ENCODE data around the gene PAQR7.
"Not testable (repeated sequence)": the region's sequence is repeated elsewhere in the genome, so short reads cannot be mapped to it uniquely, and the experiment has no call there.

PAQR7 gene

DNA sequence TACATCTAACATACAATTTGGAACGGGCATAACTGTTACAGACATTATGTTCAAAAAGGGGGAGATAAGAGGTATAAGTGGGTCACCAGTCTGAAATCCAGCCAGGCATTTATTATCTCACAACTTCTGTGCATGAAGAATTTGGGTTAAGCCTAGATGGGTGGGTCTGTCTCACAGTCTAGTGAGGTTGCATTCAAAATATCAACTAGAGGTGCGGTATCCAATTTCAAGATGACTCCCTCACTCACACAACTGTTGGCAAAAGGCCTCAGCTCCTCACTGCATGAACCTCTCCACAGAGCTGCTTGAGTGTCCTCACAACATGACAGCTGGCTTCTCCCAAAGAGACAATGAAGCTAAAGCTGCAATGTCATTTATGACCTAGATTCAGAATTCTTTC lies 21.0 kb downstream of the PAQR7 start:
- Mint-ChIP-seq H3K36me3 (ENCODE audit: low read depth) (peaks cover 5% of the 10 kb centered on the region), H3K4me1 (peaks cover 18% of the 10 kb centered on the region), H3K9me3 (no peaks in the 10 kb centered on the region), H3K4me3 (no peak overlapping the region), H3K27ac (peak overlapping the region in 1 of 3 experiments; percentile 3), H3K27me3 (ENCODE audit: low read depth) (peaks cover 4% of the 10 kb centered on the region)
- TF ChIP-seq, protein P1, sequence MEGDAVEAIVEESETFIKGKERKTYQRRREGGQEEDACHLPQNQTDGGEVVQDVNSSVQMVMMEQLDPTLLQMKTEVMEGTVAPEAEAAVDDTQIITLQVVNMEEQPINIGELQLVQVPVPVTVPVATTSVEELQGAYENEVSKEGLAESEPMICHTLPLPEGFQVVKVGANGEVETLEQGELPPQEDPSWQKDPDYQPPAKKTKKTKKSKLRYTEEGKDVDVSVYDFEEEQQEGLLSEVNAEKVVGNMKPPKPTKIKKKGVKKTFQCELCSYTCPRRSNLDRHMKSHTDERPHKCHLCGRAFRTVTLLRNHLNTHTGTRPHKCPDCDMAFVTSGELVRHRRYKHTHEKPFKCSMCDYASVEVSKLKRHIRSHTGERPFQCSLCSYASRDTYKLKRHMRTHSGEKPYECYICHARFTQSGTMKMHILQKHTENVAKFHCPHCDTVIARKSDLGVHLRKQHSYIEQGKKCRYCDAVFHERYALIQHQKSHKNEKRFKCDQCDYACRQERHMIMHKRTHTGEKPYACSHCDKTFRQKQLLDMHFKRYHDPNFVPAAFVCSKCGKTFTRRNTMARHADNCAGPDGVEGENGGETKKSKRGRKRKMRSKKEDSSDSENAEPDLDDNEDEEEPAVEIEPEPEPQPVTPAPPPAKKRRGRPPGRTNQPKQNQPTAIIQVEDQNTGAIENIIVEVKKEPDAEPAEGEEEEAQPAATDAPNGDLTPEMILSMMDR (IDR thresholded peaks at IDR 0.05; ENCODE audit: unreplicated experiment in 3 of 3) = no peak

DNA sequence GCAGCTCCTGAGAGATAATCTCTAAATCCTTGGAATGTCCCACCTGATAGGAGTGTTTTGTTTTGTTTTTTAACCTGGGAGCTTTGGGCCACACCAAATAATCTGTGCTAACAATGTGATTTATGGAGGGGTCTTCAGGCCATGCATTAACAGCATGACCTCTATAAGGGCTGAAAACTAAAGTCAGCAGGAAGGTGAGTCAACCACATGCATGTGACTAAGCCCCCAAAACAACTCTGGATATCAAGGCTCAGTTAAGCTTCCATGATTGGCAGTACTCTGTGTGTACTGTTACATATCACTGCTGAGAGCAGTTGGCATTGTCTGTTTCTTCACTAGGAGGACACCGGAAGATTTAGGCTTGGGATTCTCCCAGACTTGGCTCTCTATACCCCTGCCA lies 27.0 kb downstream of the PAQR7 start:
- TF ChIP-seq, protein P1 (IDR thresholded peaks at IDR 0.05; ENCODE audit: unreplicated experiment in 3 of 3) = no peak
- Mint-ChIP-seq H3K27me3 (ENCODE audit: low read depth) (no peaks in the 10 kb centered on the region), H3K4me3 (no peak overlapping the region), H3K27ac (no peak overlapping the region), H3K9me3 (no peaks in the 10 kb centered on the region), H3K36me3 (ENCODE audit: low read depth) (peaks cover 5% of the 10 kb centered on the region), H3K4me1 (no peaks in the 10 kb centered on the region)

DNA sequence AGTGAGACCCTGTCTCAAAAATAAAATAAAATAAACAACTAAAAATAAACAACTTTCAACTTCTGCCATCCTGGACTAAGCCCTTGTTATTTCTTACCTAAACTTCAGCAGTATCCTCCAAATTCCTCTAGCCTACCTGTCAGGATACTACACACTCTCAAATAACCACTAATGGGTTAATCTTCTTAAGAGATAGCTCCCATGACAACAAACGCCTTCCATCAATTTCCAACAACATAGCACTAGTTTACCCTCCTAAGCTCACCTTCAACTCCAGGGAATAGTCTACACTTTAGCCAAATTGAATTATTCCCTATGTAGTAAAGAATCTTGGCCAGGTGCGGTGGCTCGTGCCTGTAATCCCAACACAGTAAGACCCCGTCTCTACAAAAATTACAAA lies 27.6 kb downstream of the PAQR7 start:
- no peak overlapping the region for H3K27ac Mint-ChIP-seq
- peaks cover 5% of the 10 kb centered on the region for H3K36me3 Mint-ChIP-seq (ENCODE audit: low read depth)
- H3K4me1 Mint-ChIP-seq = no peaks in the 10 kb centered on the region
- TF ChIP-seq, protein P1 (IDR thresholded peaks at IDR 0.05; ENCODE audit: unreplicated experiment in 3 of 3) = no peak
- H3K9me3 Mint-ChIP-seq = no peaks in the 10 kb centered on the region
- H3K4me3 Mint-ChIP-seq = no peak overlapping the region
- H3K27me3 Mint-ChIP-seq (ENCODE audit: low read depth) = no peaks in the 10 kb centered on the region

DNA sequence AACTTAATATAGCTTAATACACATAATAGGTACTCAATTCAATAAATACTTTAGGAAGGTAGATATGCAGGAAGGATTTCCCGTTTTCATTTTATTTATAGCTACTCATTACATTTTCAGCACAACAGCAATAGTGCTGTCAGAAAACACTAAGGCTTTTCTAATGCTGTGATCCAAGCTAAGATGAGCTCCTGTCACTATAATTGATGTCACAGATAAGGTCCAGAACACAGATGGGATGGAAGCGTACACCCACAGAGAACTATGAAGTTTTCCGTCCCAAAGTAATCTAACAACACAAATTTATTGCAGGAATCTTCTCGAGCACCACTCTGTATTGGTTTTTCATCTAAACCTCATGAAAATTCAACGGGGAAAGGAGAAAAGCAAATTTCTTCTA lies 29.8 kb downstream of the PAQR7 start:
- H3K27ac Mint-ChIP-seq = peak overlapping the region in 1 of 3 experiments; percentile 45
- no peaks in the 10 kb centered on the region for H3K27me3 Mint-ChIP-seq (ENCODE audit: low read depth)
- H3K4me1 Mint-ChIP-seq = no peaks in the 10 kb centered on the region
- no peaks in the 10 kb centered on the region for H3K9me3 Mint-ChIP-seq
- peaks cover 5% of the 10 kb centered on the region for H3K36me3 Mint-ChIP-seq (ENCODE audit: low read depth)
- TF ChIP-seq, protein P1 (IDR thresholded peaks at IDR 0.05; ENCODE audit: unreplicated experiment in 3 of 3) = no peak
- no peak overlapping the region for H3K4me3 Mint-ChIP-seq

DNA sequence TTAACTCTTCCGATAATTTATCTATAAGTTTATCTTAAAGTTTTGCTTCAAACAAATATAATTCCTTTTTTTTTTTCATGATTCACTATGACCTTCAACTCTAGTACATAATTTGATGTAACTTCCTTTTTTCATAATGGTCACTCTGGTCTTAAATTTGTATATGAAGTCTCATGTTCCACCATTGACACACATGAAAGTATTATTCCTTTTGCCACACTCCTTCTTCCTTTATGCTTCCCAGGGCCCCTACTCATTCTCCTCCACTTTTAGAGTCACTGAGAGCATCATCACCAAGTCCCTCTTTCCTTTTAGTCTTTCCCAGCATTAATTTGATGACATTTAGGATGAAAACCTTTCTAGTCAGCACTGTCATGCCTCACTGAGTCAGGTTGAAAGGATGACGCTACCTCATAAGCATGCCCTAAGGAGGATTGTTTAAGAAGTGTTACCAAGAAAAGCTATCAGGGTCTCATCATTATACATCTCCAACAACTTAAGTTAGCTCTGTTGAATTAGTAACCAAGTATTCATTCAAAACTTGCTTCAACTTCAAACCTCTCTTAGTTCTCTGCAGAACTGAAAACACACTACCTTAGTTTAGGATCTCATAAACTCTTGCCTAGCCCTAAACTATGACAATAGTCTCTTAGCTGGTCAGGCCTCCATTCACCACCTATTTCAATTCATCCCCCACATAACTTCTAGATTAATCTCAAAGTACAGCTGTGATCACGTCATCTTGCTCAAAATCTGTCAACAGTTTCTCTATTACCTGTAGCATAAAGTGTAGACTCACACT lies 30.8 kb downstream of the PAQR7 start:
- Mint-ChIP-seq H3K9me3 (no peaks in the 10 kb centered on the region), H3K27ac (peak overlapping the region in 2 of 3 experiments; percentile 26 to 45), H3K36me3 (ENCODE audit: low read depth) (peaks cover 8% of the 10 kb centered on the region), H3K4me3 (no peak overlapping the region), H3K4me1 (no peaks in the 10 kb centered on the region), H3K27me3 (ENCODE audit: low read depth) (no peaks in the 10 kb centered on the region)
- TF ChIP-seq, protein P1 (IDR thresholded peaks at IDR 0.05; ENCODE audit: unreplicated experiment in 3 of 3) = no peak

DNA sequence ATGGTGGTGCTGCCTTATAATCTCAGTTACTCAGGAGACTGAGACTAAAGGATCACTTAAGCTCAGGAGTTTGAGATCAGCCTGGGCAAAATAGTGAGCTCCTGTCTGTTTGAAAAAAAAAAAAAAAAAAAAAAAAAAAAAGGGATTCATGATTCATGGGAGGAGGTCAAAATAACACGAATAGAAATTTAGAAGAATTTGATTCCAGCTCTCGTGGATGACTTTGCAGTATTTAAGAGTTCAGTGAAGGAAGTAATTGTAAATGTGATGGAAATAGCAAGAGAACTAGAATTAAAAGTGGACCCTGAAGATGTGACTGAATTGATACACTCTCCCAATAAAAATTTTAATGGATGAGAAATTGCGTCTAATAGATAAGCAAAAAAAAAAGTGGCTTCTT lies 32.0 kb downstream of the PAQR7 start:
- no peak overlapping the region for H3K27ac Mint-ChIP-seq
- H3K27me3 Mint-ChIP-seq (ENCODE audit: low read depth) = no peaks in the 10 kb centered on the region
- H3K9me3 Mint-ChIP-seq = no peaks in the 10 kb centered on the region
- H3K36me3 Mint-ChIP-seq (ENCODE audit: low read depth) = peaks cover 7% of the 10 kb centered on the region
- no peaks in the 10 kb centered on the region for H3K4me1 Mint-ChIP-seq
- H3K4me3 Mint-ChIP-seq = no peak overlapping the region
- TF ChIP-seq, protein P1 (IDR thresholded peaks at IDR 0.05; ENCODE audit: unreplicated experiment in 3 of 3) = no peak

DNA sequence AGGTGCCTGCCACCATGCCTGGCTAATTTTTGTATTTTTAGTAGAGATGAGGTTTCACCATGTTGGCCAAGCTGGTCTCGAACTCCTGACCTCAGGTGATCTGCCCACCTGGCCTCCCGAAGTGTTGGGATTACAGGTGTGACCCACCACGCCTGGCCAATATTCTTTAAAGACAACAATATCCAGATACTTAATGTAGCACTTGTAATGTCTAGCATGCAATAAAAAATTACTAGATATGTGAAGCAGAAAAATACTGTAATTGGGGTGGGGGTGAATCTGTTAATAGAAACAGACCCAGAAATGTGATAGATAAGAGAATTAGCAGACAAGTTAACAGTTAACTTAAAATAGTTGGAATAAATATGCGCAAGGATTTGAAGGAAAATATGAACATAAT lies 35.7 kb downstream of the PAQR7 start:
- H3K9me3 Mint-ChIP-seq; H3K27ac Mint-ChIP-seq; H3K4me1 Mint-ChIP-seq; H3K36me3 Mint-ChIP-seq (ENCODE audit: low read depth); H3K4me3 Mint-ChIP-seq; H3K27me3 Mint-ChIP-seq (ENCODE audit: low read depth): not testable (repeated sequence)

Data from nephron (organoid).